Endodermal cell (in vitro differentiated cells): ENCODE data around the gene CTBP1. TPM values are rescaled to one million over a fixed set of nuclear protein-coding genes. Genes with fewer than 3 reads are reported as not detected.

Experiments
- DNase-seq: peaks from one replicate; pipeline ENCODE4 v3.0.0-alpha.2; 2017
- H3K27ac ChIP-seq: 2 replicates; pipeline ENCODE4 v1.5.1; 2013; ENCODE audit warnings: mild to moderate bottlenecking, low read depth, low read length, moderate library complexity
- H3K27me3 ChIP-seq: 2 replicates; pipeline ENCODE4 v1.6.1; 2013; ENCODE audit warnings: mild to moderate bottlenecking, low read length, moderate library complexity; ENCODE audit not compliant: insufficient read depth, control insufficient read depth, poor library complexity, severe bottlenecking
- H3K36me3 ChIP-seq: 2 replicates; pipeline ENCODE4 v1.7.0; 2013; ENCODE audit warnings: mild to moderate bottlenecking, low read length, moderate library complexity; ENCODE audit not compliant: control insufficient read depth, insufficient read depth
- H3K4me1 ChIP-seq: one replicate; pipeline ENCODE4 v1.7.0; 2013; ENCODE audit warnings: low read length; ENCODE audit not compliant: control insufficient read depth, insufficient read depth
- H3K4me3 ChIP-seq: 2 replicates; pipeline ENCODE4 v1.5.1; 2013; ENCODE audit warnings: mild to moderate bottlenecking, low read length, moderate library complexity
- H3K9ac ChIP-seq: 2 replicates; pipeline ENCODE4 v1.6.1; 2013; ENCODE audit warnings: mild to moderate bottlenecking, low read length, moderate library complexity; ENCODE audit not compliant: poor library complexity, severe bottlenecking; ENCODE audit errors: extremely low read depth
- H3K9me3 ChIP-seq: 2 replicates; pipeline ENCODE4 v1.6.1; 2013; ENCODE audit warnings: mild to moderate bottlenecking, low read length, moderate library complexity; ENCODE audit not compliant: control insufficient read depth
- H3K27ac Mint-ChIP-seq: 2 replicates; pipeline ENCODE4 v1.8.0; 2020; ENCODE audit warnings: mixed read lengths
- H3K27me3 Mint-ChIP-seq: 2 replicates; pipeline ENCODE4 v1.8.0; 2021; ENCODE audit warnings: mild to moderate bottlenecking, mixed read lengths; ENCODE audit not compliant: insufficient read depth
- H3K36me3 Mint-ChIP-seq: 2 replicates; pipeline ENCODE4 v1.8.0; 2020; ENCODE audit warnings: low read depth, mixed read lengths
- H3K4me1 Mint-ChIP-seq: 2 replicates; pipeline ENCODE4 v1.8.0; 2020; ENCODE audit warnings: mixed read lengths
- H3K4me3 Mint-ChIP-seq: 2 replicates; pipeline ENCODE4 v1.8.0; 2020; ENCODE audit warnings: mild to moderate bottlenecking, moderate library complexity, mixed read lengths
- H3K9me3 Mint-ChIP-seq: 2 replicates; pipeline ENCODE4 v1.8.0; 2020; ENCODE audit warnings: mild to moderate bottlenecking, mixed read lengths
- WGBS, 2 experiments: methylation state at CpG; one replicate each; pipeline versions ENCODE4 v1.1.5 to v1.1.7; 2013; ENCODE audit warnings: missing lambda C conversion rate in 2 of 2, mixed read lengths in 1 of 2; ENCODE audit not compliant: insufficient coverage in 1 of 2, insufficient read length in 1 of 2; 5-methylcytosine and 5-hydroxymethylcytosine counted together
- total RNA-seq, 2 donors: library from RNA; stranded (reverse); fragmentation: NEBNext Ultra II Directional in 1 of 2; extraction: Animal tissue kit (Norgen Biotek cat#: 25700) in 1 of 2; gene quantifications; 2 replicates in 1 of 2; 3 replicates in 1 of 2; pipeline ENCODE4 v1.2.1, GENCODE V29; 2021
- TF ChIP-seq, protein P1 (sequence below): fragments of 200-600 bp; sonication (generic); conservative IDR thresholded peaks from 2 replicates; pipeline ENCODE4 v1.5.0; 2021; ENCODE audit warnings: antibody characterized with exemption, mild to moderate bottlenecking

The CTBP1 gene
- total RNA-seq, 2 donors from 2014 or later = 181 to 189 TPM

DNA sequence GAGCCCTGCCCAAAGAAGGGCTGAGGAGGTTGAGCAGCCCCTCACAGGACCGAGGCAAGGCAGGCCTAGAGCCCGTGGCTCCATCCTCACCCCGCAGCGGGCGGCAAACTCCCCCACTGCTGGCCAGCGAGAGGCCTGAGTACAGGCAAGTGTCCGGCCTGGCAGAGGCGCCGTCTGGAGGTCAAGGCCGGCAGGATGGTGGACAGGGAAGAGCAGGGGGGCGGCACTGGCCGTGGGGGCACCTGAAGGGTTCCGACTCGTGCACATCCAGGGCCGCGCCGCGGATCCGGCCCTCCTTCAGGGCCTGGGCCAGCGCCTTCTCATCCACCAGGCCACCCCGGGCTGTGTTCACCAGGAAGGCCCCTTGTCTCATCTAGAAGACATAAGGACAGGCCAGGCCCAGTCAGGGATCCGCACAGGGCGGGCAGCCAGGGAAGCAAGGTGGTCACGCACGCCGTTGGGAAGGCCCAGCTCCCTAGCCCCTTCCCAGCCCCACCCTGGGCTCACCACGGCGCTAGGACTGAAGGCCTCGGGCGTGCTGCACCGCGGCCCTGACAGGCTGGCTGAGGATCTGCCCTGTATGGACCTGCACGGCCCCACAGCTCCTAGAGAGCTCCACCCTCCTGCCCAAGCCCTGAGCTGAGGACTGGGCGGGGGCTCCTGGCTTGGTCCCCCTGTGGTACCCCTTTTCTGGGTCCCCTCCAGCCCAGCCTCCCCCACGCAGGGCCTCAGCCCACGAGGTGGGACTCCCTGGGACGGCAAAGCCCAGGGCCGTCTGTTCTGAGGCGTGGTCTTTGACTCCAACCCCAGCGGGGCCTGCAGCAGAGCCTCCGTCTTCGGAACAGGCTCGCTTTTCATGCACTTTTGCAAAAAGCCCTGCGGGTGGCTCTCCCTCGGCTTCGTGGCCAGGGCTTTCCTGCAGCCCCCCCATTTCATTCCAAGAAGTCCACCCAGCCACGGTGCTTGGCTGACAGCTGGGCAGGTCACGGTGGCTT lies 34.5 kb downstream of the CTBP1 start:
- Mint-ChIP-seq H3K36me3 (peaks cover 27% of the 10 kb centered on the region), H3K4me3 (no peak overlapping the region), H3K4me1 (no peaks in the 10 kb centered on the region), H3K27me3 (no peaks in the 10 kb centered on the region), H3K27ac (no peak overlapping the region), H3K9me3 (no peaks in the 10 kb centered on the region)
- H3K4me1 ChIP-seq = no peaks in the 10 kb centered on the region
- no peak overlapping the region for H3K27ac ChIP-seq
- WGBS, 2 experiments = 94 to 98% methylated on average over 35 to 48 of the region's 48 CpGs
- H3K27me3 ChIP-seq = no peaks in the 10 kb centered on the region
- H3K36me3 ChIP-seq = peaks cover 23% of the 10 kb centered on the region
- no peak for DNase-seq
- no peaks in the 10 kb centered on the region for H3K9me3 ChIP-seq
- H3K4me3 ChIP-seq = no peak overlapping the region
- no peak overlapping the region for H3K9ac ChIP-seq
- TF ChIP-seq, protein P1, sequence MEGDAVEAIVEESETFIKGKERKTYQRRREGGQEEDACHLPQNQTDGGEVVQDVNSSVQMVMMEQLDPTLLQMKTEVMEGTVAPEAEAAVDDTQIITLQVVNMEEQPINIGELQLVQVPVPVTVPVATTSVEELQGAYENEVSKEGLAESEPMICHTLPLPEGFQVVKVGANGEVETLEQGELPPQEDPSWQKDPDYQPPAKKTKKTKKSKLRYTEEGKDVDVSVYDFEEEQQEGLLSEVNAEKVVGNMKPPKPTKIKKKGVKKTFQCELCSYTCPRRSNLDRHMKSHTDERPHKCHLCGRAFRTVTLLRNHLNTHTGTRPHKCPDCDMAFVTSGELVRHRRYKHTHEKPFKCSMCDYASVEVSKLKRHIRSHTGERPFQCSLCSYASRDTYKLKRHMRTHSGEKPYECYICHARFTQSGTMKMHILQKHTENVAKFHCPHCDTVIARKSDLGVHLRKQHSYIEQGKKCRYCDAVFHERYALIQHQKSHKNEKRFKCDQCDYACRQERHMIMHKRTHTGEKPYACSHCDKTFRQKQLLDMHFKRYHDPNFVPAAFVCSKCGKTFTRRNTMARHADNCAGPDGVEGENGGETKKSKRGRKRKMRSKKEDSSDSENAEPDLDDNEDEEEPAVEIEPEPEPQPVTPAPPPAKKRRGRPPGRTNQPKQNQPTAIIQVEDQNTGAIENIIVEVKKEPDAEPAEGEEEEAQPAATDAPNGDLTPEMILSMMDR = no peak

DNA sequence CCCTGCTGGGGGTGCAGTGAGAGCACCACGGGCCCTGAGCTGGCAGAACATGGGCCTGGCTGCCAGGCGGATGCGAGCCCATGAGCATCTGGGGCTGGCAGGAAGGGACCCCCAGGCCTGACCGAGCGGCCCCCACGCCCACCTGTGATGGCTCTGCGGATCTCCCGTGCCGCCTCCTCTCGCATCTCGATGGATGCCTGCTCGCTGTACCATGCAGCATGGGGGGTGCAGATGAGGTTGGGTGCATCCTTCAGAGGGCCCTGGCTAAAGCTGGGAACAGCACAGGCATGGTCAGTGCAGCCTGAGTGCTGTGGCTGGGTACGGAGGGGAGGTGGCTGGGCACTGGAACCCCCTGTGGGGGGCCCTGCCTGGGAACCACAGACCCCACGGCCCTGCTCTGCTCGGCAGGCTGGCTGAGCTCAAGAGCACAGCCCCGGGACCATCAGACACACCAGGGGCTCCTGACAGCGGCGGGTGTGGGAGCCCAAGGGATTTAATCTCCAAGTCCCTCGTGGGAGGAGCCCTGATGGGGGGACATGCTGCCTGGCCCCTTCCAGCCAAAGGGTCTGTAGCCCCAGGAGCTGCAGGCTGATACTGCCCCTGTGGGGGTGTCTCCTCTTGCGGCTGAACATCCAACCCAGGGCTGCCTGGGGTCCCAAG lies 35.5 kb downstream of the CTBP1 start:
- H3K27me3 Mint-ChIP-seq = no peaks in the 10 kb centered on the region
- H3K27me3 ChIP-seq = no peaks in the 10 kb centered on the region
- no peak overlapping the region for H3K4me3 ChIP-seq
- whole genome bisulfite sequencing, 2 experiments = 95 to 96% methylated on average over 14 to 20 of the region's 20 CpGs
- no peaks in the 10 kb centered on the region for H3K9me3 ChIP-seq
- H3K27ac Mint-ChIP-seq = no peak overlapping the region
- TF ChIP-seq, protein P1 = no peak
- peaks cover 20% of the 10 kb centered on the region for H3K36me3 ChIP-seq
- H3K4me1 ChIP-seq = no peaks in the 10 kb centered on the region
- no peak overlapping the region for H3K4me3 Mint-ChIP-seq
- no peaks in the 10 kb centered on the region for H3K9me3 Mint-ChIP-seq
- H3K4me1 Mint-ChIP-seq = no peaks in the 10 kb centered on the region
- H3K27ac ChIP-seq = no peak overlapping the region
- H3K9ac ChIP-seq = no peak overlapping the region
- DNase-seq = no peak
- H3K36me3 Mint-ChIP-seq = peaks cover 21% of the 10 kb centered on the region

DNA sequence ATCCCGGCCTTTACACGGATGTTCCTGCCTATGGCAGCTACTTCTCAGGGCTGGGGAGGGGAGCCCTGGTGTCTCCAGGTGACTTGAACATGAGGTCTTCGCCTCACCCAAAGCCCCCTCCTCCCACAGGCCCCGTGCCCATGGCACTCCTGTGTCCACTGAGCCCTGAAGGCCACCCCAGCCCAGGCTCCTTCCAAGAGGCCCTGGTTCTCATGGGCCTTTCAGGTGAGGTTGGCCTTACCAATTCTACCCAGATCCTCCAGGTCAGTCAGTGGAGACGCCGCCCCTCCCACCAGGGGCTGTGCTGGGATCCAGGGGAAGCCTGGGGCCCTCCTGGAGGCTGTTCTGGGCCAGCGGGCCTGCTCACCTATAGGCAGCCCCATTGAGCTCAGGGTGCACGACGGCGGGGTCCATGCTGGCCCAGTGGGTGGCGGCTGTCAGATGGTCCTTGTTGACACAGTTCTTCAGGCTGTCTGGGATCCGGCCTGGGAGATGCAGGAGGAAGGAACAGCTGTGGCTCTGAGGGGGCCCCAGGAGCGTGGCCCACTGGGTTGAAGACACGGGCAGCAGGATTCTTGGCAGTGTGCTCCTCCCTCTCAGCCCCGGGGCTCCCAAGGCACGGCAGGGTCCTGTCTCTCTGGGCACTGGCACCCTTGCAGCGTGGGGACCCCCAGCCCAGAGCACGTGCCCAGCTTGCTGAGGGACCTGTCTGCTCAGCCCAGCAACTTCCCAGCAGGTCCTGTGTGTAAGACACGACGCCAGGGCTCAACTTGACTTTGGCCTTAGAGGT lies 36.2 kb downstream of the CTBP1 start:
- no peaks in the 10 kb centered on the region for H3K27me3 Mint-ChIP-seq
- no peak overlapping the region for H3K4me3 ChIP-seq
- H3K9me3 Mint-ChIP-seq = no peaks in the 10 kb centered on the region
- peaks cover 16% of the 10 kb centered on the region for H3K36me3 ChIP-seq
- peaks cover 16% of the 10 kb centered on the region for H3K36me3 Mint-ChIP-seq
- H3K27me3 ChIP-seq = no peaks in the 10 kb centered on the region
- H3K9ac ChIP-seq = no peak overlapping the region
- TF ChIP-seq, protein P1 = no peak
- 92 to 100% methylated on average over 15 to 20 of the region's 20 CpGs for WGBS, 2 experiments
- H3K4me3 Mint-ChIP-seq = no peak overlapping the region
- H3K4me1 Mint-ChIP-seq = no peaks in the 10 kb centered on the region
- no peak overlapping the region for H3K27ac Mint-ChIP-seq
- H3K4me1 ChIP-seq = no peaks in the 10 kb centered on the region
- H3K27ac ChIP-seq = no peak overlapping the region
- no peak for DNase-seq
- H3K9me3 ChIP-seq = no peaks in the 10 kb centered on the region
